ENCODE measurements around the gene STXBP3. TPM values are rescaled to one million over a fixed set of nuclear protein-coding genes. Genes with fewer than 3 reads are reported as not detected.

Gene STXBP3
- total and polyA plus RNA-seq, 8 donors, result 44.4 to 60.2 (median 50.4) TPM

DNA sequence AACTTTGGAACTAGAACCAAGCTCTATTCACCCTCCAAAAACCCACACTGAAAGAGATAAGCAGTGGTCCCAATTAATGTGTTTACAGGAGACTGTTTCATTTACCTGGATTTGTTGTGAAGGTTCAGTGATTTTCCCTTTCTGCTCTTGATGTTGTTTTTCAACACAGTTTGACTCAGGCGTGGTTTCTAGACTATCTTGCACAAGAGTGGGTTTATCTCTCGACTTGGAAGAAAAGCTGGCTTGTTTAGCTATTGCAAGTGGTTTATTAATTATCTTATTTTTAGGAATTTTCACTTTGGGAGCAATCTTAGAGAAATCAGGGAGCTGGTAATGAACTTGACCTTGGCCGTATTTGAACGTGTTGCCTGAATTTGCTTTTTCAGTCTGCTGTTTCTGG is 105.1 kb downstream of the STXBP3 start:
- Histone ChIP-seq H3K27ac (peak overlapping the region in 1 of 2 donors; percentile 55), H3K9me3 (no peaks in the 10 kb centered on the region), H3K27me3 (no peaks in the 10 kb centered on the region), H3K36me3 (no peaks in the 10 kb centered on the region), H3K4me1 (peaks cover 9 to 21% of the 10 kb centered on the region in 2 donors), H3K4me3 (no peak overlapping the region)
- no peak for ATAC-seq
- TF ChIP-seq, protein P1, sequence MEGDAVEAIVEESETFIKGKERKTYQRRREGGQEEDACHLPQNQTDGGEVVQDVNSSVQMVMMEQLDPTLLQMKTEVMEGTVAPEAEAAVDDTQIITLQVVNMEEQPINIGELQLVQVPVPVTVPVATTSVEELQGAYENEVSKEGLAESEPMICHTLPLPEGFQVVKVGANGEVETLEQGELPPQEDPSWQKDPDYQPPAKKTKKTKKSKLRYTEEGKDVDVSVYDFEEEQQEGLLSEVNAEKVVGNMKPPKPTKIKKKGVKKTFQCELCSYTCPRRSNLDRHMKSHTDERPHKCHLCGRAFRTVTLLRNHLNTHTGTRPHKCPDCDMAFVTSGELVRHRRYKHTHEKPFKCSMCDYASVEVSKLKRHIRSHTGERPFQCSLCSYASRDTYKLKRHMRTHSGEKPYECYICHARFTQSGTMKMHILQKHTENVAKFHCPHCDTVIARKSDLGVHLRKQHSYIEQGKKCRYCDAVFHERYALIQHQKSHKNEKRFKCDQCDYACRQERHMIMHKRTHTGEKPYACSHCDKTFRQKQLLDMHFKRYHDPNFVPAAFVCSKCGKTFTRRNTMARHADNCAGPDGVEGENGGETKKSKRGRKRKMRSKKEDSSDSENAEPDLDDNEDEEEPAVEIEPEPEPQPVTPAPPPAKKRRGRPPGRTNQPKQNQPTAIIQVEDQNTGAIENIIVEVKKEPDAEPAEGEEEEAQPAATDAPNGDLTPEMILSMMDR (IDR thresholded peaks at IDR 0.05), result no peak
- DNase-seq, result no peak
- intact Hi-C loops (cut with DNase I), result no loop called here

- H3K9me3 ChIP-seq, result no peaks in the 10 kb centered on the region
- no peak overlapping the region for H3K4me3 ChIP-seq
- no peaks in the 10 kb centered on the region for H3K36me3 ChIP-seq
- intact Hi-C loops (cut with DNase I), result no loop called here
- no peaks in the 10 kb centered on the region for H3K27me3 ChIP-seq
- DNase-seq, result peak in 1 of 4 donors; percentile 23
- peak overlapping the region; percentile 37 to 55 for H3K27ac ChIP-seq
- TF ChIP-seq, protein P1 (IDR thresholded peaks at IDR 0.05), result no peak
- peak; percentile 34 for ATAC-seq
- peaks cover 9 to 21% of the 10 kb centered on the region in 2 donors for H3K4me1 ChIP-seq
Measured at GRCh38 chr1:108852221-108852975, 105.9 kb downstream of the STXBP3 start.

DNA sequence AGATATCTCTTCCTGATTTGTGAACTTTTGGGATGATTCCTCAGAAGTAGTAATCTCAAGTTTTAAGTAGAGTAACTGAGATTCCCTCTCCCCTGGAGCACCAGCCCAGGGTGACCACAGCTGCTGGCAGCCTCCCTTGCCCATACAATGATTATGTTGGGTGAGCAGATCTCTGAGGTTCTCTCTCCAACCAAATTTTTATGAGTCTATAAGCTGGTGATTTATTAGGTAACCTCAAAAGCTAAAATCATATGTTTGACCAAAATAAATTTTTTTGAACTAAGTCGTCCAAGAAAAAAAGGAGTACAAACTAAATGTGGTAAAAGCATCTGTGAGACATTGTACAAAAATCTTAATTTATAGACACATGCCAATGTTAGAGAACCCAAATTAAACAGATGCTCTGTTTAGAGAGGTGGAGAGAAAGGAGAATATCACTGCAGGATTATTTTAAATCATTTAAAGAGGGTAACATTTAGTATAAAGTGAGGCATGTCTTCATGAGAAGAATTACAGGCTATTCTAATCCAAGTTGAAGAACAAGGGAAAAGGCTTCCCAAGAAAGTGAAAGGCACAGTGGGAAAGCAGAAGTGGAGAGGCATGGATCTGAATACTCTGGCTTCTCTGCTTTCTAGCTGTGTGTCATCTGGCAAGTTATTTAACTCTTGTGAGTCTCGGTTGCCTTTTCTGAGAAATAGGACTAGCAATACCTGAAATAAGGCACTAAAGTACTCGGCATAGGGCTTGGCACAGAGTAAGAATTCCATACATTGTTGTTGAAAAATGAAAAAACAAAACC is 107.9 kb downstream of the STXBP3 start:
- TF ChIP-seq, protein P1 (IDR thresholded peaks at IDR 0.05), result no peak
- ATAC-seq, result no peak

DNA sequence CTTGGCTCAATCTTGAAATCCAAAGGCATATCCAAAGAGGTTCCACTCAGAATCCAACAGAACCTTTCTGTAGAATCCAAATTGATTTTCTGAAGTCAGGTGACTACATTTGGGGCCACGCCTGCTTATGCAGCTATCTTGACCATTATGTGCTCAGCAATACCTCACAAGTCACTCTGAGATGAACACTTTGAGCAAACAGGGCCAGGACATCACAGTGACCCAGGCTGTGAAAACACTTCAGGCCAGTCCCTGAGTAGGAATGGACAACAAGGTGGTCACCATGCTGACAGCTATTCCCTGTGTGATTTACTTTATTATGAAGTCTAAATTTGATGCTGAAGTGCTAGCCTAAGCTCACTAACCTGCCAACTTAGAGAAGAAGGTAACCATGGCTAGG is 110.5 kb downstream of the STXBP3 start, which contains the start of gene AKNAD1:
Gene AKNAD1 (minus strand): TSS at position 101 of the 400 bp plus-strand sequence. CDS start 4,430 bp downstream, outside the sequence.
- intact Hi-C loops (cut with DNase I), result no loop called here
- Histone ChIP-seq H3K4me1 (peaks cover 9 to 17% of the 10 kb centered on the region in 2 donors), H3K27ac (no peak within 1 kb of the TSS), H3K36me3 (no peaks in the 10 kb centered on the region), H3K9me3 (no peaks in the 10 kb centered on the region), H3K4me3 (no peak within 1 kb of the TSS), H3K27me3 (no peaks in the 10 kb centered on the region)
- no peak for ATAC-seq
- TF ChIP-seq, protein P1 (IDR thresholded peaks at IDR 0.05), result no peak
- DNase-seq, result no peak

More for the DNA sequence above, 107.9 kb downstream of the STXBP3 start:
- H3K9me3 ChIP-seq, result no peaks in the 10 kb centered on the region
- no peak for DNase-seq
- no peaks in the 10 kb centered on the region for H3K27me3 ChIP-seq
- intact Hi-C loops (cut with DNase I), result no loop called here
- H3K36me3 ChIP-seq, result no peaks in the 10 kb centered on the region
- no peak overlapping the region for H3K4me3 ChIP-seq
- peaks cover 9 to 21% of the 10 kb centered on the region in 2 donors for H3K4me1 ChIP-seq
- H3K27ac ChIP-seq, result no peak overlapping the region
